Measurements from ENCODE around the gene CHST12. TPM values are rescaled to one million over a fixed set of nuclear protein-coding genes. Genes with fewer than 3 reads are reported as not detected.

Gene CHST12
- total RNA-seq, 1 experiment from 2014 or later = 19.3 TPM

- H3K4me1 ChIP-seq (ENCODE audit: insufficient read depth, low read length) = no peaks in the 10 kb centered on the region
- no peak for TF ChIP-seq CTCF (conservative IDR thresholded peaks at IDR 0.05)
- no peak overlapping the region for H3K27ac ChIP-seq (ENCODE audit: insufficient read length, low read depth, low read length)
- H2AFZ ChIP-seq (ENCODE audit: low read length) = no peak overlapping the region
- H3K9me3 ChIP-seq (ENCODE audit: control insufficient read depth, low read depth, low read length) = no peaks in the 10 kb centered on the region
- Mint-ChIP-seq H3K27ac (no peak overlapping the region), H3K4me1 (no peaks in the 10 kb centered on the region), H3K36me3 (ENCODE audit: insufficient read depth in 1 of 3, low read depth in 3 of 3) (peaks cover 77 to 96% (median 96%) of the 10 kb centered on the region in 3 experiments), H3K4me3 (no peak overlapping the region), H3K9me3 (no peaks in the 10 kb centered on the region; a peak in 2 of 5 replicates), H3K27me3 (ENCODE audit: low read depth) (no peaks in the 10 kb centered on the region; the same call in 1 of the 2 replicates)
- no peak overlapping the region for H3K4ac ChIP-seq (ENCODE audit: low read depth, low read length)
- H2BK20ac ChIP-seq (ENCODE audit: low read depth, low read length, poor library complexity, severe bottlenecking) = no peak overlapping the region
- no peak overlapping the region for H3K56ac ChIP-seq (ENCODE audit: insufficient read length, low read depth, low read length)
- H3K14ac ChIP-seq (ENCODE audit: insufficient read depth, low read length) = no peak overlapping the region
- H3K9ac ChIP-seq (ENCODE audit: extremely low read depth, insufficient read length, low read length) = no peak overlapping the region
- H3K27me3 ChIP-seq (ENCODE audit: insufficient read depth, low read length) = no peaks in the 10 kb centered on the region
- H3K18ac ChIP-seq (ENCODE audit: insufficient read length, low read depth, low read length) = no peak overlapping the region
- no peak overlapping the region for H2AK5ac ChIP-seq (ENCODE audit: insufficient read length, low read length)
- H2BK12ac ChIP-seq (ENCODE audit: insufficient read length, low read depth, low read length) = no peak overlapping the region
- H4K91ac ChIP-seq (ENCODE audit: insufficient read length, low read depth, low read length) = no peak overlapping the region
- H3T11ph ChIP-seq (ENCODE audit: low read length) = no peak overlapping the region
- H4K20me1 ChIP-seq (ENCODE audit: control insufficient read depth, insufficient read depth, insufficient read length) = no peaks in the 10 kb centered on the region
- no peaks in the 10 kb centered on the region for H3K23me2 ChIP-seq (ENCODE audit: insufficient read length, low read depth, low read length, poor library complexity, severe bottlenecking)
- H4K8ac ChIP-seq (replicated peaks; ENCODE audit: insufficient read length, low read depth, low read length) = no peak overlapping the region
- H4K5ac ChIP-seq (ENCODE audit: insufficient read length, low read depth, low read length) = no peak overlapping the region
- H3K4me2 ChIP-seq (ENCODE audit: insufficient read depth, insufficient read length, low read length) = no peak overlapping the region
- no peak overlapping the region for H2BK15ac ChIP-seq (ENCODE audit: low read depth, low read length)
- H2BK120ac ChIP-seq (ENCODE audit: low read depth, low read length, poor library complexity, severe bottlenecking) = no peak overlapping the region
- no peak overlapping the region for H2BK5ac ChIP-seq (ENCODE audit: insufficient read length, low read length)
- no peak for DNase-seq
- peaks cover 3% of the 10 kb centered on the region; the same call in 1 of the 2 replicates for H3K79me2 ChIP-seq (ENCODE audit: insufficient read depth, low read length)
- H3K23ac ChIP-seq (ENCODE audit: insufficient read length, low read depth, low read length) = no peak overlapping the region
- WGBS (ENCODE audit: extremely low coverage, insufficient read length, low lambda C conversion rate) = no CpG with 5 or more reads among the region's 14 CpGs
- H3K79me1 ChIP-seq (ENCODE audit: insufficient read depth, low read depth, low read length, poor library complexity, severe bottlenecking) = peaks cover 19% of the 10 kb centered on the region
Measured at GRCh38 chr7:2373124-2373556, 30.3 kb upstream of the CHST12 start.

Data from H9 (cell line).